ENCODE data around the gene PPP1R1B.

The PPP1R1B gene

DNA sequence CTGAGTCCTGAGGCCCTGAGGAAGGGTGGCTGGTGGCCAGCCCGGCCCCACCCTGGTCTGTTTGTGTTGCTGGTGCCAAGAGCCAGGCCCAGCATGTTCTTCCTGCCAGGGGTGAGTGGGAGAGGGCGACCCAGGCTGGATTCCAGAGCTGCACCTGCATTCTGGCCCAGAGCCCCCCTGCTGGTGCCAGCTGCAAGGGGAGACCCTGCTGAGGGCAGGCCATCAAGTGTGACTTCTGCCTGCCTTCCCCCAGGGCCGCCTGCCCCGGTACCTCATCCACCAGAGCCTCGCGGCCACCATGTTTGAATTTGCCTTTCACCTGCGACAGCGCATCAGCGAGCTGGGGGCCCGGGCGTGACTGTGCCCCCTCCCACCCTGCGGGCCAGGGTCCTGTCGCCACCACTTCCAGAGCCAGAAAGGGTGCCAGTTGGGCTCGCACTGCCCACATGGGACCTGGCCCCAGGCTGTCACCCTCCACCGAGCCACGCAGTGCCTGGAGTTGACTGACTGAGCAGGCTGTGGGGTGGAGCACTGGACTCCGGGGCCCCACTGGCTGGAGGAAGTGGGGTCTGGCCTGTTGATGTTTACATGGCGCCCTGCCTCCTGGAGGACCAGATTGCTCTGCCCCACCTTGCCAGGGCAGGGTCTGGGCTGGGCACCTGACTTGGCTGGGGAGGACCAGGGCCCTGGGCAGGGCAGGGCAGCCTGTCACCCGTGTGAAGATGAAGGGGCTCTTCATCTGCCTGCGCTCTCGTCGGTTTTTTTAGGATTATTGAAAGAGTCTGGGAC, 36.0 kb downstream of the PPP1R1B start:
- no peaks in the 10 kb centered on the region for H3K9me3 ChIP-seq (ENCODE audit: control insufficient read depth in 1 of 2, low read length in 2 of 2)
- H3K4me3 ChIP-seq (ENCODE audit: low read depth in 1 of 2, low read length in 2 of 2), result no peak overlapping the region
- H3K27ac ChIP-seq (ENCODE audit: low read length), result no peak overlapping the region
- peaks cover 0 to 29% of the 10 kb centered on the region in 2 donors for H3K4me1 ChIP-seq (ENCODE audit: control insufficient read depth in 1 of 2, insufficient read depth in 2 of 2, low read length in 2 of 2)
- H3K27me3 ChIP-seq (ENCODE audit: low read depth, low read length), result peaks cover 18% of the 10 kb centered on the region
- H3K36me3 ChIP-seq (ENCODE audit: control insufficient read depth in 1 of 2, insufficient read depth in 2 of 2, low read length in 2 of 2), result peaks cover 21 to 48% of the 10 kb centered on the region in 2 donors

DNA sequence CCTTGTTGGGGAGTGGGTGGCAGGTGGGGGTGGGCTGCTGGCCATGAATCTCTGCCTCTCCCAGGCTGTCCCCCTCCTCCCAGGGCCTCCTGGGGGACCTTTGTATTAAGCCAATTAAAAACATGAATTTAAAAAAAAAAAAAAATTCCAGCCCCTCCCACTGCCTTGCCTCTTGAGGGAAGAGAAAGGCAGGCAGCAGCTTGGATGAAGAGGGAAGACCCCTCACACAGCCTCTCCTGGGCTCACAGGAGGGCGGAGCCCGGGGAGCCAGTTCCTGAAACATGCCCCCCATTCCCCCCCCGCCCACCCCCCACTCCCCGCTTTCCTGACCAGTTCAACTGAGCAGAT, 36.6 kb downstream of the PPP1R1B start:
- Histone ChIP-seq H3K4me3 (ENCODE audit: low read depth in 1 of 2, low read length in 2 of 2) (no peak overlapping the region), H3K27ac (ENCODE audit: low read length) (no peak overlapping the region), H3K9me3 (ENCODE audit: control insufficient read depth in 1 of 2, low read length in 2 of 2) (no peaks in the 10 kb centered on the region), H3K4me1 (ENCODE audit: control insufficient read depth in 1 of 2, insufficient read depth in 2 of 2, low read length in 2 of 2) (peaks cover 0 to 34% of the 10 kb centered on the region in 2 donors), H3K27me3 (ENCODE audit: low read depth, low read length) (peaks cover 18% of the 10 kb centered on the region), H3K36me3 (ENCODE audit: control insufficient read depth in 1 of 2, insufficient read depth in 2 of 2, low read length in 2 of 2) (peaks cover 15 to 45% of the 10 kb centered on the region in 2 donors)

DNA sequence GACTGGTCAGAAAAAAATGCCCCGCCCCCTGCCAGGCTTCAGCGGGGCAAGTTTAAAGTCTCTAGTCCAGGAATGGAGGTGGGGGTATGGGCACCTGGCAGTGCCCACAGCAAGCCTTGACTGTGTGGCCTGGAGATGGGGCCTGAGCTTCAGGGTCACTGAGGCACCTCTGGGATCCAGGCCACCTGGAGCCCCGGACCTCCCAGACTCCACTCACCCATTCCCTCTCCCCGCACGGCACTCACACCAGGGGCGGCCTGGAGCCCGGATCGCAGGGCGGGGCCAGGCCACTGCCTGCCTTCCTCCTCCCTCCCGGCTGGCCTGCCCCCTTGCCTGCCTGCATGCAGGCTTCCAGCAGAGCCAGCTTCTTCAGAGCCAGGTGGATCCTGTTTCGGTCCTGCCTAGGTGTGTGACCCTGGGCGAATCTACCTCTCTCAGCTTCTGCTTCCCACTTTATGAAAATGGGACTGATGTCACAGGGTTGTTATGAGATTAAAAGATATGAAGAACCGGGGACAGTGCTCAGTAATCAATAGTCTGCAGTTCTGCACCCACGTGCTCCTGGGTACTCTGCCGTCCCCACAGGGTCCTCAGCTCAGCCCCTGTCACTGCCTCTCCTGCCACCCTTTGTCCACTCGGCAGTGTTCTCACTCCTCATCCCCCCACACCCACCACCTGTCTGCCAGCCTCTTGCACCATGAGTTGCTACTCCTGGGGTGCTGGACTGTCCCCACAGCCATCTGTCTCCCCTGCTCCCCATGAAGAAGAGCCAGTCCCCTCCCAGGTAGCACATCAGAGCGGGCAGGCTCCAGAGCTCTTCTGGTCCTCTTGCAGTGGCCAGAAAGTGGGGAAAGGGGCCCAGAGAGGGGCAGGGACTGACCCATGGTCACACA, 37.2 kb downstream of the PPP1R1B start:
- Histone ChIP-seq H3K9me3 (ENCODE audit: control insufficient read depth in 1 of 2, low read length in 2 of 2) (no peaks in the 10 kb centered on the region), H3K4me1 (ENCODE audit: control insufficient read depth in 1 of 2, insufficient read depth in 2 of 2, low read length in 2 of 2) (peaks cover 0 to 34% of the 10 kb centered on the region in 2 donors), H3K27ac (ENCODE audit: low read length) (no peak overlapping the region), H3K36me3 (ENCODE audit: control insufficient read depth in 1 of 2, insufficient read depth in 2 of 2, low read length in 2 of 2) (peaks cover 12 to 39% of the 10 kb centered on the region in 2 donors), H3K4me3 (ENCODE audit: low read depth in 1 of 2, low read length in 2 of 2) (no peak overlapping the region), H3K27me3 (ENCODE audit: low read depth, low read length) (peaks cover 18% of the 10 kb centered on the region)

DNA sequence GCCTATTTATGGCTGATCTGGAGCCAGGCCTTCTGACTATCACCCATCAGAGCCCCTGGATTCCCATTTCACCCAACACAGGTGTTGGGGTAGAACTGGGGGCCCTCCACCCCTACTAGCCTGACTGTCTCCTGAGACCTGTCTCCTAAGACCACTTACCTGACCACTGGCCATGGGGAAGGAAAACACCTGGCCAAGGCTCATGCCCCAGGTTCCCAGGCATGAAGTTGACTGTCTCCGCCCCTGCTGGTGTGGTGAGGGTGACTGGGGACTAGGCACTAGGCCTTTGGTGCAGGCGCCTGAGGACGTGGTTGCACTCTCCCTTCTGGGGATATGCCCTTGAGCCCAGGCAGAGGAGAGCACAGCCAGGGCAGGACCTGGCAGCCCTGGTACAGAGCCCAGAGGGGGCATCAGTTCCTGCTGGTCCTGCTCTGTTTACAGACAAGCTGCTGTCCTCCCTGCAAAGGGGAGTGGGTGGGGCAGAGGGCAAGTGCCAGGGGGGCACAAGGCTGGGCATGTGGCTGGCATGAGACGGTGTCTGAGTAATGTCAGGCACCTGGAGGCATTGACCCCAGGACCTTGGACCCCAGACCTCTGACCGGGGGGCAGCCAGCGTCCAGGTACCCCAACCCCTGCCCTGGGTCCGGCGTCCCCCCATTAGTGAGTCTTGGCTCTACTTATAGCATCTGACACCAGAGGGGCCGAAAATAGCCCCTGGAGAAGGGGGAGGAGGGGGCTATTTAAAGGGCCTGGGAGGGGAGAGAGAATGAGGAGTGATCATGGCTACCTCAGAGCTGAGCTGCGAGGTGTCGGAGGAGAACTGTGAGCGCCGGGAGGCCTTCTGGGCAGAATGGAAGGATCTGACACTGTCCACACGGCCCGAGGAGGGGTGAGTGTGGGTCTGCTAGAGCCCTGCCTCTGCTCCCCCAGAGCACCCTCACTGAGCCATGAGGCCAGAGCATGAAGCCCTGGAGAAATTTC, 38.1 kb downstream of the PPP1R1B start, which contains the start of gene TCAP:
Gene TCAP, plus strand, starts transcription at position 769 of the 981 bp plus-strand sequence. Its CDS starts 11 bp downstream, at position 780.
- Histone ChIP-seq H3K9me3 (ENCODE audit: control insufficient read depth in 1 of 2, low read length in 2 of 2) (no peaks in the 10 kb centered on the region), H3K27me3 (ENCODE audit: low read depth, low read length) (peaks cover 25% of the 10 kb centered on the region), H3K4me1 (ENCODE audit: control insufficient read depth in 1 of 2, insufficient read depth in 2 of 2, low read length in 2 of 2) (peaks cover 0 to 32% of the 10 kb centered on the region in 2 donors), H3K36me3 (ENCODE audit: control insufficient read depth in 1 of 2, insufficient read depth in 2 of 2, low read length in 2 of 2) (peaks cover 12 to 31% of the 10 kb centered on the region in 2 donors), H3K27ac (ENCODE audit: low read length) (no peak within 1 kb of the TSS), H3K4me3 (ENCODE audit: low read depth in 1 of 2, low read length in 2 of 2) (no peak within 1 kb of the TSS)

DNA sequence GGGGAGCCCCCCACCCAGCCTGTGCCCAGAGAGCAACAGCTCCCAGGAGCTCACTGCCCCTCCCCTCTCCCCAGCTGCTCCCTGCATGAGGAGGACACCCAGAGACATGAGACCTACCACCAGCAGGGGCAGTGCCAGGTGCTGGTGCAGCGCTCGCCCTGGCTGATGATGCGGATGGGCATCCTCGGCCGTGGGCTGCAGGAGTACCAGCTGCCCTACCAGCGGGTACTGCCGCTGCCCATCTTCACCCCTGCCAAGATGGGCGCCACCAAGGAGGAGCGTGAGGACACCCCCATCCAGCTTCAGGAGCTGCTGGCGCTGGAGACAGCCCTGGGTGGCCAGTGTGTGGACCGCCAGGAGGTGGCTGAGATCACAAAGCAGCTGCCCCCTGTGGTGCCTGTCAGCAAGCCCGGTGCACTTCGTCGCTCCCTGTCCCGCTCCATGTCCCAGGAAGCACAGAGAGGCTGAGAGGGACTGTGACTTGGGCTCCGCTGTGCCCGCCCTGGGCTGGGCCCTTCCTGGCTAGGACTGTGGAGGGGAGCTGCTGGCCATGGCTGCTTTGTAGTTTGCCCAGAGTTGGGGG, 39.0 kb downstream of the PPP1R1B start:
- Histone ChIP-seq H3K9me3 (ENCODE audit: control insufficient read depth in 1 of 2, low read length in 2 of 2) (no peaks in the 10 kb centered on the region), H3K27me3 (ENCODE audit: low read depth, low read length) (peaks cover 32% of the 10 kb centered on the region), H3K4me3 (ENCODE audit: low read depth in 1 of 2, low read length in 2 of 2) (no peak overlapping the region), H3K27ac (ENCODE audit: low read length) (no peak overlapping the region), H3K36me3 (ENCODE audit: control insufficient read depth in 1 of 2, insufficient read depth in 2 of 2, low read length in 2 of 2) (peaks cover 7 to 22% of the 10 kb centered on the region in 2 donors), H3K4me1 (ENCODE audit: control insufficient read depth in 1 of 2, insufficient read depth in 2 of 2, low read length in 2 of 2) (peaks cover 0 to 32% of the 10 kb centered on the region in 2 donors)

DNA sequence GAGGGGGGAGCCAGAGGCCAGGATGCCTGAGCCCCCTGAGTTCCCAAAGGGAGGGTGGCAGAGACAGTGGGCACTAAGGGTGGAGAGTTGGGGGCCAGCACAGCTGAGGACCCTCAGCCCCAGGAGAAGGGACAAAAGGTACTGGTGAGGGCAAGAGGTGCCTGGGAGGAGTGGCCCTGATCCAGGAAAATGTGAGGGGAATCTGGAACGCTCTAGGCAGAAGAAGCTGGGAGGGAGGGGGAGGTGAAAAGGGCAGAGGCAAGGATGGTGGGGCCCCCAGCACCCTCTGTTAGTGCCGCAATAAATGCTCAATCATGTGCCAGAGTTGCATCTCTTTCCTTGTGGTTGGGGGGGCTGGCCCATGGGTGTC, 39.5 kb downstream of the PPP1R1B start:
- Histone ChIP-seq H3K4me1 (ENCODE audit: control insufficient read depth in 1 of 2, insufficient read depth in 2 of 2, low read length in 2 of 2) (peaks cover 0 to 32% of the 10 kb centered on the region in 2 donors), H3K36me3 (ENCODE audit: control insufficient read depth in 1 of 2, insufficient read depth in 2 of 2, low read length in 2 of 2) (peaks cover 2 to 17% of the 10 kb centered on the region in 2 donors), H3K27ac (ENCODE audit: low read length) (no peak overlapping the region), H3K4me3 (ENCODE audit: low read depth in 1 of 2, low read length in 2 of 2) (no peak overlapping the region), H3K27me3 (ENCODE audit: low read depth, low read length) (peaks cover 36% of the 10 kb centered on the region), H3K9me3 (ENCODE audit: control insufficient read depth in 1 of 2, low read length in 2 of 2) (no peaks in the 10 kb centered on the region)

DNA sequence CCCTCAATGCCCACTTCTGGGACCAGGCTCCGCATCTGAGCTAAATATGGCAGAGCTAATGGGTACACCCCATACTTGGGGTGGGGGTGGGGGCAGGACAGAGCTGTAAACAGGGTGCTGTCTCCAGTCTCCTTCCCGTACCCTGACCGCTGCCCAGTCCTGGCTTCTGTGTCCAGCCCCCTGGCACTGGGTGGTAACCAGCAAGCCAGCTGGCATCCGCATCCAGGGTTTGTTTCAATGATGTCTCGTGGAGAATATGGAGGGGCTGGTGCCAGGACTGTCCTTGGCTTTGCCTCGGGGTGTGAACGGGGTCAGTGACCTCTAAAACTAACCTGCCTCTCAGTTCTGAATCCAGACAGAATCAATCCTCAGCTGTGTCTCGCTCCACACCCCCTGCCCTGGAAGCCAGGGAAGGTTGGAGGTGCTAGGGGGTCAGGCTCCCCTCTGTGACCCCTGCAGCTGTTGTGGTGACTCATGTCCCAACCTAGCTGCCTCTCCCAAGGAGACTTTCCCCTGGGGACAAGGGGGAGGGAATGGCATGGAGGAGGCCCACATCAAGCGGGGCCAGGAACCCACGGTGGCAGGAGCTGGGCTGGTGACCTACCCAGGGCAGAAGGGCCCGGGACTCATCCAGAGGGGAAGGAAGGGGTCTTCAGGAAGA, 40.0 kb downstream of the PPP1R1B start:
- Histone ChIP-seq H3K4me1 (ENCODE audit: control insufficient read depth in 1 of 2, insufficient read depth in 2 of 2, low read length in 2 of 2) (peaks cover 0 to 27% of the 10 kb centered on the region in 2 donors), H3K9me3 (ENCODE audit: control insufficient read depth in 1 of 2, low read length in 2 of 2) (no peaks in the 10 kb centered on the region), H3K36me3 (ENCODE audit: control insufficient read depth in 1 of 2, insufficient read depth in 2 of 2, low read length in 2 of 2) (peaks cover 0 to 12% of the 10 kb centered on the region in 2 donors), H3K27ac (ENCODE audit: low read length) (no peak overlapping the region), H3K4me3 (ENCODE audit: low read depth in 1 of 2, low read length in 2 of 2) (no peak overlapping the region), H3K27me3 (ENCODE audit: low read depth, low read length) (peaks cover 41% of the 10 kb centered on the region)

DNA sequence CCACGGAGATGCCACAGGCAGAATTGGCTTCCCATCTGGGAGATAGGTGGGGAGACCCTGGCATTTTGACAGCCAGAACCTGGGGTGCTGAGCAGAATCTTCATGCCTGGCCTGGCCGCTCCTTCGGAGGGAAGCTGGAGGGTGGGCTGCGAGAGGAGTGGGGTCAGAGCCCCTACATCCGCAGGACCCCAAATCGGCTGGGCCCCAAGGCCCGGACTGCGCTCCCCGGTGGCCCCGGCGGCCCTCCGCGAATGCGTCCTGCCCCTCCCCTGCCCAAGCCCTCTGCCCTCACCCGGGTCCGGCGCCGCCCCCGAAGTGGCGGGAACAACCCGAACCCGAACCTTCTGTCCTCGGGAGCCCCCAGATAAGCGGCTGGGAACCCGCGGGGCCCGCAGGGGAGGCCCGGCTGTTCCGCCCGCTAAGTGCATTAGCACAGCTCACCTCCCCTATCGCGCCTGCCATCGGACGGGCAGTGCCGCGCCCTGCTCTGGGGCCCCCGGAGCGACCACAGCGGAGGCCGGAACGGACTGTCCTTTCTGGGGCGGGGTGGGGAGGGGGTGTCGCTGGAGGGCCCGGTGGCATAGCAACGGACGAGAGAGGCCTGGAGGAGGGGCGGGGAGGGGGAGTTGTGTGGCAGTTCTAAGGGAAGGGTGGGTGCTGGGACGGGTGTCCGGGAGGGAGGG, 40.7 kb downstream of the PPP1R1B start:
- Histone ChIP-seq H3K4me3 (ENCODE audit: low read depth in 1 of 2, low read length in 2 of 2) (no peak overlapping the region), H3K27ac (ENCODE audit: low read length) (no peak overlapping the region), H3K27me3 (ENCODE audit: low read depth, low read length) (peaks cover 41% of the 10 kb centered on the region), H3K4me1 (ENCODE audit: control insufficient read depth in 1 of 2, insufficient read depth in 2 of 2, low read length in 2 of 2) (peaks cover 0 to 22% of the 10 kb centered on the region in 2 donors), H3K9me3 (ENCODE audit: control insufficient read depth in 1 of 2, low read length in 2 of 2) (no peaks in the 10 kb centered on the region), H3K36me3 (ENCODE audit: control insufficient read depth in 1 of 2, insufficient read depth in 2 of 2, low read length in 2 of 2) (peaks cover 0 to 8% of the 10 kb centered on the region in 2 donors)

DNA sequence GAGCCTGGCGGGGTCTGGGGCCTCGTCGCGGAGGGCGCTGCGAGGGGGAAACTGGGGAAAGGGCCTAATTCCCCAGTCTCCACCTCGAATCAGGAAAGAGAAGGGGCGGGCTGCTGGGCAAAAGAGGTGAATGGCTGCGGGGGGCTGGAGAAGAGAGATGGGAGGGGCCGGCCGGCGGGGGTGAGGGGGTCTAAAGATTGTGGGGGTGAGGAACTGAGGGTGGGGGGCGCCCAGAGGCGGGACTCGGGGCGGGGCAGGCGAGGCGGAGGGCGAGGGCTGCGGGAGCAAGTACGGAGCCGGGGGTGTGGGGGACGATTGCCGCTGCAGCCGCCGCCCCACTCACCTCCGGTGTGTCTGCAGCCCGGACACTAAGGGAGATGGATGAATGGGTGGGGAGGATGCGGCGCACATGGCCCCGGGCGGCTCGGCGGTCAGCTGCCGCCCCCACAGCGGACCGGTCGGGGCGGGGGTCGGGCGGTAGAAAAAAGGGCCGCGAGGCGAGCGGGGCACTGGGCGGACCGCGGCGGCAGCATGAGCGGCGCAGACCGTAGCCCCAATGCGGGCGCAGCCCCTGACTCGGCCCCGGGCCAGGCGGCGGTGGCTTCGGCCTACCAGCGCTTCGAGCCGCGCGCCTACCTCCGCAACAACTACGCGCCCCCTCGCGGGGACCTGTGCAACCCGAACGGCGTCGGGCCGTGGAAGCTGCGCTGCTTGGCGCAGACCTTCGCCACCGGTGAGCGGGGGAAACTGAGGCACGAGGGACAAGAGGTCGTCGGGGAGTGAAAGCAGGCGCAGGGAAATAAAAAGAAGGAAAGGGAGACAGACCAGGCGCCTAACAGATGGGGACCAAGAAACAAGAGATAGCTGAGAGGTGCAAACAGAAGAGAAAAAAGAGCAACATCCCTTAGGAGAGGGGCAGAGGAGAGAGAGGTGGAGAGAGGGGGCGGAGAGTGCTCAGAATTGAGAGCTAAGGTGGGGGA, 41.5 kb downstream of the PPP1R1B start, which contains the start of gene PNMT:
Gene PNMT, plus strand, starts transcription at position 509 of the 980 bp plus-strand sequence. Its CDS starts 23 bp downstream, at position 532.
- Histone ChIP-seq H3K4me1 (ENCODE audit: control insufficient read depth in 1 of 2, insufficient read depth in 2 of 2, low read length in 2 of 2) (peaks cover 0 to 17% of the 10 kb centered on the region in 2 donors), H3K36me3 (ENCODE audit: control insufficient read depth in 1 of 2, insufficient read depth in 2 of 2, low read length in 2 of 2) (peaks cover 0 to under 1% of the 10 kb centered on the region in 2 donors), H3K27me3 (ENCODE audit: low read depth, low read length) (peaks cover 41% of the 10 kb centered on the region), H3K9me3 (ENCODE audit: control insufficient read depth in 1 of 2, low read length in 2 of 2) (no peaks in the 10 kb centered on the region), H3K27ac (ENCODE audit: low read length) (no peak within 1 kb of the TSS), H3K4me3 (ENCODE audit: low read depth in 1 of 2, low read length in 2 of 2) (peak within 1 kb of the TSS in 1 of 2 donors; percentile 58)

Measured in muscle layer of duodenum (tissue), 2 donors.